GM12878 (cell line): ENCODE results near the gene TRIM56. TPM values are rescaled to one million over a fixed set of nuclear protein-coding genes. Genes with fewer than 3 reads are reported as not detected.
"Not testable (repeated sequence)": the region's sequence is repeated elsewhere in the genome, so short reads cannot be mapped to it uniquely, and the experiment has no call there.

Experiments
- ATAC-seq: fragments of 200-7000 bp; cut with Tn5 transposase; 3 replicates; pipeline ENCODE4 v1.9.1; 2020; ENCODE audit warnings: mild to moderate bottlenecking, moderate library complexity
- BruUV-seq: library from RNA; stranded (reverse); fragments of 400-500 nt; replicated peaks from 2 replicates; lab custom pipeline; 2021; lab: Mats Ljungman, UMichigan
- CTCF ChIA-PET: fragments of 300-600 bp; sonication (Branson Sonifier 250); formaldehyde crosslinking; extraction: SDS; loops from one replicate; lab custom pipeline; 2021; ENCODE audit warnings: inconsistent platforms; lab: Yijun Ruan, JAX
- POLR2A ChIA-PET: fragments of 350-600 bp; formaldehyde crosslinking; extraction: SDS; loops from one replicate; lab custom pipeline; 2021; ENCODE audit warnings: inconsistent platforms; lab: Charles Lee
- RAD21 ChIA-PET: fragments of 300-600 bp; sonication (Branson Sonifier 250); formaldehyde crosslinking; loops from one replicate; lab custom pipeline; 2023; ENCODE audit warnings: antibody characterized with exemption; ENCODE audit not compliant: unreplicated experiment; lab: Charles Lee
- SMC1A ChIA-PET: fragments of 300-600 bp; sonication (Branson Sonifier 250); formaldehyde crosslinking; loops from one replicate; lab custom pipeline; 2023; ENCODE audit not compliant: unreplicated experiment, uncharacterized antibody; lab: Charles Lee
- DNase-seq: peaks from one replicate; pipeline ENCODE4 v3.0.0-alpha.2; 2011; ENCODE audit warnings: low read depth, low spot score
- FAIRE-seq: peaks from 3 replicates; lab custom pipeline; 2011; peaks lifted over from hg19 to GRCh38; lab: Jason Lieb, UNC
- H2AFZ ChIP-seq: 2 replicates; pipeline ENCODE4 v1.6.0; 2011; ENCODE audit warnings: low read depth, low read length, control low read depth; ENCODE audit not compliant: control insufficient read depth
- H3K27ac ChIP-seq: 2 replicates; pipeline ENCODE4 v1.5.1; 2011; ENCODE audit warnings: control low read depth; ENCODE audit not compliant: control insufficient read depth, insufficient read depth
- H3K27me3 ChIP-seq, 2 experiments: replicated peaks in 1 of 2; 2 replicates each; pipeline versions ENCODE4 v1.6.0 to v1.6.1; 2011; ENCODE audit warnings: low read length in 1 of 2; ENCODE audit not compliant: control insufficient read depth in 2 of 2, insufficient read depth in 2 of 2
- H3K36me3 ChIP-seq, 2 experiments: 2 replicates each; pipeline ENCODE4 v1.5.1; 2011; ENCODE audit warnings: low read length in 1 of 2; ENCODE audit not compliant: control insufficient read depth in 2 of 2, insufficient read depth in 2 of 2
- H3K4me1 ChIP-seq: 2 replicates; pipeline ENCODE4 v1.6.1; 2011; ENCODE audit warnings: mild to moderate bottlenecking, low read length, moderate library complexity, mixed read lengths; ENCODE audit not compliant: control insufficient read depth, insufficient read depth
- H3K4me2 ChIP-seq: 2 replicates; pipeline ENCODE4 v1.6.0; 2011; ENCODE audit warnings: control low read depth; ENCODE audit not compliant: control insufficient read depth, insufficient read depth
- H3K4me3 ChIP-seq: fragments of 200-600 bp; sonication (generic); 2 replicates; pipeline ENCODE4 v1.5.1; 2016
- H3K79me2 ChIP-seq: 2 replicates; pipeline ENCODE4 v1.6.0; 2011; ENCODE audit warnings: low read length; ENCODE audit not compliant: control insufficient read depth, insufficient read depth
- H3K9ac ChIP-seq: 2 replicates; pipeline ENCODE4 v1.8.0; 2011; ENCODE audit warnings: low read length, control low read depth, mixed read lengths; ENCODE audit not compliant: control insufficient read depth, insufficient read depth
- H3K9me3 ChIP-seq: replicated peaks from 3 replicates; pipeline ENCODE4 v1.5.1; 2011; ENCODE audit warnings: mild to moderate bottlenecking, low read length; ENCODE audit not compliant: control insufficient read depth, insufficient read depth
- H4K20me1 ChIP-seq: 2 replicates; pipeline ENCODE4 v1.6.0; 2011; ENCODE audit not compliant: control insufficient read depth, insufficient read depth
- FOS ChIP-seq: IDR thresholded peaks from 3 replicates; pipeline ENCODE4 v1.6.1; 2011; ENCODE audit warnings: borderline replicate concordance; ENCODE audit not compliant: insufficient read length; ENCODE audit errors: extremely low read depth
- IKZF1 ChIP-seq: fragments of 450-650 bp; conservative IDR thresholded peaks from 2 replicates; pipeline ENCODE4 v1.6.1; 2017; ENCODE audit warnings: antibody characterized with exemption, mild to moderate bottlenecking
- RB1 ChIP-seq: fragments of 450-650 bp; formaldehyde crosslinking; IDR thresholded peaks from 2 replicates; pipeline ENCODE4 v1.6.1; 2017; ENCODE audit warnings: mild to moderate bottlenecking, borderline replicate concordance
- SPI1 ChIP-seq: IDR thresholded peaks from 2 replicates; pipeline ENCODE4 v1.6.1; 2011; ENCODE audit warnings: low read depth, mild to moderate bottlenecking, low read length, moderate library complexity, borderline replicate concordance; ENCODE audit not compliant: insufficient read depth
- ZNF687 ChIP-seq: fragments of 450-650 bp; IDR thresholded peaks from 2 replicates; pipeline ENCODE4 v1.6.1; 2017; ENCODE audit warnings: mild to moderate bottlenecking, moderate library complexity
- whole genome bisulfite sequencing: methylation state at CpG from one replicate; pipeline ENCODE4 v1.1.6; 2016; ENCODE audit warnings: low lambda C conversion rate; ENCODE audit not compliant: insufficient replicate concordance, insufficient coverage; ENCODE audit errors: missing lambda C conversion rate; 5-methylcytosine and 5-hydroxymethylcytosine counted together
- in situ Hi-C: fragments of 300-500 bp; cut with MboI; formaldehyde crosslinking; loops from 9 replicates; pipeline ENCODE4 v1.14.3; 2018; ENCODE audit warnings: mixed read lengths
- intact Hi-C: fragments of 100-400 bp; cut with micrococcal nuclease; formaldehyde crosslinking; loops from one replicate; pipeline ENCODE4 v1.14.2; 2022; ENCODE audit not compliant: unreplicated experiment
- polyA plus RNA-seq, 11 experiments: library from polyadenylated mRNA; depleted of rRNA in 4 of 11; unstranded in 6 of 11; stranded (reverse) in 5 of 11; fragments of >200 nt; fragmentation: Nextera tagmentation in 4 of 11; fragmentation: Illumina TruSeq in 1 of 11; extraction: Ambion mirVana in 4 of 11; extraction: Trizol in 1 of 11; gene quantifications; 1 replicate in 1 of 11; 2 replicates in 10 of 11; pipeline versions ENCODE4 v1.2.1 to v1.2.3, GENCODE V29; 2011 to 2016; ENCODE audit warnings: inconsistent platforms in 2 of 11, missing spikeins in 2 of 11, low read depth in 1 of 11
- total RNA-seq, 4 experiments: library from RNA; depleted of rRNA in 3 of 4; stranded (reverse); fragments of >200 nt in 3 of 4; fragmentation: Illumina TruSeq in 1 of 4; extraction: Trizol in 1 of 4; gene quantifications; 2 replicates each; pipeline versions ENCODE4 v1.2.1 to v1.2.3, GENCODE V29; 2013 to 2021

The TRIM56 gene
- total and polyA plus RNA-seq, 10 of the 15 experiments (the other 5 are each of a cell fraction or from before 2014, with no cell fraction given): 3.2 to 37.5 (median 11.8) TPM

GRCh38 chr7:101113140-101113539 is 27.9 kb downstream of the TRIM56 start:
- RAD21 ChIA-PET: interaction anchor here (0.7 kb wide), 1 partner anchor 9 kb away, joined by 3 read pairs; no protein-coding TSS in a partner anchor
- DNase-seq, H3K4me3 ChIP-seq, H3K79me2 ChIP-seq, H3K27me3 ChIP-seq, FAIRE-seq, in situ Hi-C loops, H3K36me3 ChIP-seq, intact Hi-C loops, H4K20me1 ChIP-seq, H3K4me2 ChIP-seq, ATAC-seq, H3K9me3 ChIP-seq, H3K27ac ChIP-seq, H3K9ac ChIP-seq, H3K4me1 ChIP-seq, H2AFZ ChIP-seq, BruUV-seq: not testable (repeated sequence)
- CTCF ChIA-PET: interaction anchor here (0.8 to 1.2 kb wide), 2 partner anchors 10 to 31 kb away, joined by 4 read pairs; no protein-coding TSS in a partner anchor
- POLR2A ChIA-PET: interaction anchor here (0.7 kb wide), 1 partner anchor 30 kb away, joined by 4 read pairs; no protein-coding TSS in a partner anchor
- SMC1A ChIA-PET: interaction anchor here (0.8 kb wide), 1 partner anchor 17 kb away, joined by 4 read pairs; no protein-coding TSS in a partner anchor
- WGBS: 77% methylated on average over 7 of the region's 7 CpGs

GRCh38 chr7:101113836-101114235 is 28.6 kb downstream of the TRIM56 start:
- WGBS: 43% methylated on average over 11 of the region's 11 CpGs
- no peak for ATAC-seq
- H2AFZ ChIP-seq: no peak overlapping the region
- no peak for FAIRE-seq
- no TSS peak for BruUV-seq
- no peak overlapping the region for H3K4me3 ChIP-seq
- DNase-seq: no peak
- TF ChIP-seq IKZF1 (no peak), RB1 (no peak), FOS (no peak), SPI1 (no peak), ZNF687 (no peak)
- ChIA-PET SMC1A (interaction anchor here (0.8 kb wide), 1 partner anchor 18 kb away, joined by 4 read pairs; no protein-coding TSS in a partner anchor), POLR2A (interaction anchor here (0.7 to 0.8 kb wide), 2 partner anchors 9 to 30 kb away, joined by 3 to 4 read pairs; no protein-coding TSS in a partner anchor), RAD21 (interaction anchor here (0.7 kb wide), 1 partner anchor 9 kb away, joined by 3 read pairs; no protein-coding TSS in a partner anchor), CTCF (interaction anchor here (0.8 to 1.5 kb wide), 4 partner anchors 9 to 30 kb away, joined by 3 to 5 read pairs (median 4); no protein-coding TSS in a partner anchor)
- H3K36me3 ChIP-seq: no peaks in the 10 kb centered on the region
- no peak overlapping the region for H3K4me2 ChIP-seq
- no peaks in the 10 kb centered on the region for H3K79me2 ChIP-seq
- no peaks in the 10 kb centered on the region for H3K27me3 ChIP-seq
- no peaks in the 10 kb centered on the region for H4K20me1 ChIP-seq
- no peaks in the 10 kb centered on the region for H3K9me3 ChIP-seq
- in situ Hi-C loops: no loop called here
- no peak overlapping the region for H3K27ac ChIP-seq
- no peak overlapping the region for H3K9ac ChIP-seq
- H3K4me1 ChIP-seq: peaks cover 5% of the 10 kb centered on the region
- intact Hi-C loops: no loop called here
